GM12892 (cell line): ENCODE measurements around the gene FGF1.
"Not testable (repeated sequence)": the region's sequence is repeated elsewhere in the genome, so short reads cannot be mapped to it uniquely, and the experiment has no call there.

ENCODE experiments used
- DNase-seq: peaks from one replicate; pipeline ENCODE4 v3.0.0; 2011; ENCODE audit not compliant: insufficient read length
- FAIRE-seq: peaks from 2 replicates; lab custom pipeline; 2011; peaks lifted over from hg19 to GRCh38; lab: Jason Lieb, UNC
- POLR2A ChIP-seq: IDR thresholded peaks from 2 replicates; pipeline ENCODE4 v1.6.1; 2011; ENCODE audit warnings: low read depth, low read length, control low read depth
- POLR2AphosphoS5 ChIP-seq: IDR thresholded peaks from 2 replicates; pipeline ENCODE4 v1.6.1; 2011; ENCODE audit warnings: low read depth, low read length, control low read depth
- TAF1 ChIP-seq: IDR thresholded peaks from 2 replicates; pipeline ENCODE4 v1.6.1; 2011; ENCODE audit warnings: low read depth, mild to moderate bottlenecking, control low read depth, low read length, borderline replicate concordance

Gene FGF1

GRCh38 chr5:142660731-142661130, 25.2 kb downstream of the FGF1 start:
- DNase-seq: no peak
- TF ChIP-seq POLR2A: no peak
- FAIRE-seq: no peak

GRCh38 chr5:142660196-142660595, 25.7 kb downstream of the FGF1 start:
- no peak for DNase-seq
- FAIRE-seq: no peak
- TF ChIP-seq POLR2A (no peak), POLR2AphosphoS5 (no peak), TAF1 (no peak)

GRCh38 chr5:142659405-142659804, 26.5 kb downstream of the FGF1 start:
- FAIRE-seq: no peak

GRCh38 chr5:142658278-142658677, 27.6 kb downstream of the FGF1 start:
- TF ChIP-seq TAF1 (no peak), POLR2A (no peak), POLR2AphosphoS5 (no peak)
- FAIRE-seq (no peak), DNase-seq (no peak)

More at GRCh38 chr5:142659405-142659804, 26.5 kb downstream of the FGF1 start:
- TF ChIP-seq POLR2A (no peak), POLR2AphosphoS5 (no peak)
- no peak for DNase-seq

DNA sequence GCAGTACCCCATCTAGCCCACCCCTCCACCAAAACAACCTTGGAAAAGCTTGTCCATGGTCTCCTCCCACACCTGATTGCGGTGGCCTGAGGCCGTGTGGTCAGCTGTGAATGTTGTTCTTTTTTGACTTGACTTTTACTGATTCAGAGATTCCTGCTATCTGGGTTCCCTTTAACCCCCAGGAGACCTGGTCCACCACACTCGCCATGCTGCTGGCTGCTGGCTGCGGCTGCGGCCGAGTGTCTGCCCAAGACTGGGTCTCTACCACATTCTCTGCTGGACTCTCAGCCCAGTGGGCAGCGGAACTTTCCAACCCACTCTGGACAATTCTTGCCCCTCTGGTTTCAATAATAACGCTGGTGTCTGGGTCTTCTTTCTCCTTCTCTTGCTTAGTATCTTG, 28.4 kb downstream of the FGF1 start:
- DNase-seq: no peak

DNA sequence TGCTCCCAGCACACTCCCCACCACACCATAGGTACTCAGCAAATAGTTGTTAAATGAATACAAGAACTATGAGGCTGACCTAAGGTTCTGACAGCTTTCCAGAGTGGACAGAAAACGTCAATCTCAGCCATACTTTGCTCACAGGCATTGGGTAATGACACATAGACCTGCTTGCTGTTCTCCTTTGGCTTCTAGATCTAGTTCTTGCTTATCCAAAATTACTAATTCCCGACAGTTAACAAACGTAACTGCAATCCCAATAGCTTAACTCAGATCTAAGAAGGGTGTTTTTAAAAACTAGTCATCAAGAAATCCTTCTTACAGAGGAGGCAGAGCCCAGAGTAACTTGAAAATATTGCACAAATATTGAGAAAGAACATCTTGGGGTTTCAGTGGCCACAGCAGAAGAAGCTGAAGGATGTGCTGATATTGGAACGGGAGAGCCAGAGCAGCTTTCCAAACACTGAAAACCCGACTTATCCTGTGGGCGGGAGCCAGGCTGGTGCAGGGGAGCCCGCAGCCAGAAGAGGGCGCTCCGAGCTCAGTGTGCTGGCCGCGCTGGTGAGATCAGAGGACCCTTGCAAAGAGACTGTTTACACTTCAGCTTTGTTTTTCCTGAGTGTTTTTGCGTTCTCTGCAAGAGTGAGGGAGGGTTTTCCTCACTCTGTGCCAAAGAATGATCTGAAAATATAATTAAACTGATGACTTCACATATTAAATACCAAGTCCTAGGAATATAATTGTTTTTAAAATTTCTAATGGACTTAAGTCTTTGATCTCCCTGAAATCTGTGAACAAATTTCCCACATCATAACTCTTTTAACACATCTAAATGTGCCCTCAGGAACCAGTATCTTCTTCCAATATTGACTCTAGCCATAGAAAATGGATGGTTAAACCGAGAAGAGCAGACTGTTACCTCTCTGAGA, 30.3 kb downstream of the FGF1 start:
- TF ChIP-seq TAF1: no peak
- TF ChIP-seq POLR2A: no peak
- TF ChIP-seq POLR2AphosphoS5: no peak
- DNase-seq (peak; percentile 61), FAIRE-seq (peak; percentile 90)

More for the DNA sequence above, 28.4 kb downstream of the FGF1 start:
- no peak for FAIRE-seq
- TF ChIP-seq POLR2A (no peak), POLR2AphosphoS5 (no peak), TAF1 (no peak)

DNA sequence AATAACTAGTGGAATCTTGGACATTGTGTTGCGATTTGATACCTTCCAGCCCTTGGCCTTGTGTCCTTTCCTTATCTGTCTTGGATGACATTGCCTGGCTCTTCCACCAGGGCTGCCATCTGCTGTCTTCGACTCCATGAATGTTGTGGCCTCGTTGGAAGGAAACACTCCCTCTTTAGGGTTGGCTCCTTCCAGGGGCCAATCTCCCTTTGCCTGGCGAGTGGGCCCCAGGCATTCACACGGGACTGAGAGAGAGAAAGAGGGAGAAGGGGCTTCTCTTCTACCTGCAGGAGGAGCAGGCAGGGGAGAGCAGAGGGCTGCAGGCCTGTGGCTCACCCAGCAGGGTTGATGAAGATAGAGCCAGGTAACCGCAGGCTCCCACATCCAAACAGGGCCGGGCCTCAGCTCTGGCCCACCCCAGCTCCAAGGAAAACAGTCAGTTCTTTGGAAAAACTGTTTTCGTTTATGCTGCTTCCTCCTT, 31.3 kb downstream of the FGF1 start:
- no peak for TF ChIP-seq TAF1
- TF ChIP-seq POLR2A: no peak
- no peak for TF ChIP-seq POLR2AphosphoS5
- FAIRE-seq (no peak), DNase-seq (no peak)

- TF ChIP-seq POLR2AphosphoS5: no peak
- TF ChIP-seq TAF1: no peak
- no peak for TF ChIP-seq POLR2A
- DNase-seq (no peak), FAIRE-seq (no peak)
These were observed 32.6 kb downstream of the FGF1 start for GRCh38 chr5:142653321-142653720.

DNA sequence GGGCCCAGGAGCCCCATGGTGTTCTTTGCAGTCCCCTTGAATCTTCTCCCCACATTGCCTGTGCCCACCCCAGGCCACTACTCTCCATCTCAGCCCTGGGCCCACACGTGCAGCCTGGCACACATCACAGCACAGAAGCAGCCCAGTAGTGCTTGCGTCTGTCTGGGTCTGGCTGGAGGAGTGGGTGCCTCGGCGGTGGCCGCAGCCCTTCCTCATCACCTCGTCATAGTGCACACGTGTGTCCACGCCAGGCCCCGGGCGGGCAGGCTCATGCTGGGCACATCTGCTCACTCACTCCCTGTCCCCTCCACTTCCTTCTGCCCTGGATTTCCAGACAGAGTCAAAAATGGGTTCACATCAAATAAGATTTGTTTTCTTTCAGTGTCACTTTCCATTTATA, 33.3 kb downstream of the FGF1 start:
- DNase-seq (no peak), FAIRE-seq (no peak)
- TF ChIP-seq TAF1: no peak
- no peak for TF ChIP-seq POLR2AphosphoS5
- TF ChIP-seq POLR2A: no peak

- no peak for FAIRE-seq
- DNase-seq: no peak
- TF ChIP-seq TAF1: no peak
- no peak for TF ChIP-seq POLR2A
- TF ChIP-seq POLR2AphosphoS5: no peak
These were observed 35.0 kb downstream of the FGF1 start for GRCh38 chr5:142650881-142651280.

- FAIRE-seq: no peak
- no peak for DNase-seq
- TF ChIP-seq POLR2AphosphoS5 (no peak), TAF1 (no peak), POLR2A (no peak)
These were observed 35.8 kb downstream of the FGF1 start for GRCh38 chr5:142650060-142650459.

GRCh38 chr5:142648108-142648507, 37.8 kb downstream of the FGF1 start:
- not testable (repeated sequence) for DNase-seq, FAIRE-seq

DNA sequence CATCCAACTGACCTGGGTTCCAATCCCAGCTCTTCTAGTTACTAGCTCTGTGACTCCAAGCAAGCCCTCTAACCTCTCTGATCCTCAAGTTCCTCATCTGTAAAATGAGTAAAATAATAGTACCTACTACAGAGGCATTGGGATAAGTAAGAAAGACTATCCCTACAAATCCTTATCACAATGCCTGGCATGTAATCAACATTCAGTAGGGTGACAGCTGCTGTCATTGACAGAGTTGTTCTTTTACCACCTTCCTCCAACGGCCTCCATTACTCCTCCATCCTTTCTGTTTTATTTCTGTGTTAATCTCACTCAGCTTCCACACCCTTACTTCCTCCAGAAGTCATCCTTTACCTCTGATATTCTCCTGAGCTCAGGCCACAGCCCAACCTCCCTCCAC, 40.4 kb downstream of the FGF1 start:
- DNase-seq: no peak
- no peak for TF ChIP-seq TAF1
- no peak for TF ChIP-seq POLR2AphosphoS5
- no peak for TF ChIP-seq POLR2A
- FAIRE-seq: no peak
